ENCODE results near the gene HIPK3.
"Not testable (repeated sequence)": the region's sequence is repeated elsewhere in the genome, so short reads cannot be mapped to it uniquely, and the experiment has no call there.

The HIPK3 gene

DNA sequence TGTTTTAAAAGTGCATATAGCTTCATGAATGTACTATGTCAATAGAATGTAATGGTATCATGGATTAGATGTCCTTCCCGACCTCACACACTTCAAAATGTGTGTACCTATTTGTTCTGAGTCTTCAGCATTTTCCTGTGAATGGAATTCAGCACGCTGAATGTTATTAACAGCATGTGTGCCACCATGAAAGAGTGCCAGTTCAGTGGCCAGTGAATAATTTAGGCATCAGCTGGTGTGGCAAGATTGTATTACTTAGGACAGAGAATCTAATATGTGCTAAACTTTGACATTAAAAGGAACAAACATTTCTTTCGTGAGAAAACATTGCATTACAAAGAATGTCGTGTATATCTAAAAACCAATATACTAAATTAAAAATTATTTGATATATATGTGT is 46.4 kb downstream of the HIPK3 start:
- no peak for DNase-seq (ENCODE audit: low spot score)

- not testable (repeated sequence) for DNase-seq (ENCODE audit: low spot score)
Observed at GRCh38 chr11:33306821-33307220, 49.6 kb downstream of the HIPK3 start.

DNA sequence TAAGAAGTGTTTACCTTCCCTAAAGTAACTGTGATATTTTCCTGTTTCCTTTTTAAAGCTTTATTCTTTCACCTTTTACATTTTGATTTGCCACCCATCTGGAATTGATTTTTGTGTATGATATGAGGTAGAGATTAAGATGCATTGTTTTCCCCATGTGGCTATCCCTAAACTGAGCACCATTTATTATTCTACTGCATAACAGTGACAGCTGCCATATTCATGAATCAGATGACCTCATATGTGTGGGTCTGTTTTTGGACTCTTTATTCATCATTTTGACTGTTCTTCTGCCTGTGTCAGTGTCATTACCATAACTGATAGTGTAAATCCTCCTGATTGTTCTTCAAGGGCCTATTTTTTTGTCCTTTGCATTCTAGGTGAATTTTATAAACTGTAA is 50.8 kb downstream of the HIPK3 start:
- no peak for DNase-seq (ENCODE audit: low spot score)

DNA sequence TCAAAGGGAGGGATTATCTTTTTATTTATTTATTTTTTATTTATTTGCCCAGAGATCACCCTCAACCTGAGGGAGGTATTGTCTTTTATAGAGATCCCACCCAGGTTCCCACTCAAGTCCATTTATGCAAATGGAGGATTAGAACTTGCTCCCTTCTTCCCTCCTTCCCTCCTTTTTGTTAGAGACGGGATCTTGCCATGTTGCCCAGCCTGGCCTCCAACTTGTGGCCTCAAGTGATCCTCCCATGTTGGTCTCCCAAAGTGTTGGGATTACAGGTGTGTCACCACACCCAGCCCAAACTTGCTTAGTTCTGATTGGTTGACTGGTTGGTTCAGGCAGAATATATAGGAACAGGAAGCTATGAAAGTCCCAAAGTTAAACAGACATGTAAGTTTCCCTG is 51.9 kb downstream of the HIPK3 start:
- no peak for DNase-seq (ENCODE audit: low spot score)

DNA sequence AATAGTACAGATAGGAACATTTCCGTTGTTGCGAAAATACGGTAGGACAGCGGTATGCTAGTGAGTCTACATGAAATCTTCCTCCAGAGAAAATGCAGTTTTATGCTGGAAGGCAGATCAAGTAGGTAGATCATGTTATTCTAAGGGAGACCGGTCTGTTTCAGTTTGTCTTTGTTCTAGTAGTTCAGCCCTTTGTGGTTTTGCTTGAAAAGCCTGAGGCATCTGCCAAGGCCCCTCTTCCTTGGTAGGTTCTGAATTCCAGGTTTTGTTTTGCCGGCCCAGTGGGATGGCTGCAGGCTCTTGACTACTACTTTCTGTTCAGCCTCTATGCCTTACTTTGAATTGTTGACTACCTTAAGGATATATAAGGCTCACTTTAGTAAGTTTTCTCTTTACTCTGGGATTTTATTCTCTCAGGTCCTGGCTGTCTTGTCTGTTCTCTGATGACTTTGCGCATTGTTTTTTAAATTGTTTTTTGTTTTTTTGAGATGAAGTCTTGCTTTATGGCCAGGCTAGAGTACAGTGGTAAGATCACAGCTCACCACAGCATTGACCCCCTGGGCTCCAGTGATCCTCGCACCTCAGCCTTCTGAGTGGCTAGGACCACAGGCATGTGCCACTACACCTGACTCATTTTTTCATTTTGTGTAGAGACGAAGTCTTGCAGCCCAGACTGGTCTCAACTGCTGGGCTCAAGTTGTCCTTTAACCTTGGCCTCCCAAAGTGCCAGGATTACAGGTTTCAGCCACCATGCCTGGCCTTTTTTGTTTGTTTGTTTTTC is 53.7 kb downstream of the HIPK3 start:
- no peak for DNase-seq (ENCODE audit: low spot score)

GRCh38 chr11:33311680-33312079 is 54.5 kb downstream of the HIPK3 start:
- no peak for DNase-seq (ENCODE audit: low spot score)

GRCh38 chr11:33315822-33316221 is 58.6 kb downstream of the HIPK3 start:
- no peak for DNase-seq (ENCODE audit: low spot score)

DNA sequence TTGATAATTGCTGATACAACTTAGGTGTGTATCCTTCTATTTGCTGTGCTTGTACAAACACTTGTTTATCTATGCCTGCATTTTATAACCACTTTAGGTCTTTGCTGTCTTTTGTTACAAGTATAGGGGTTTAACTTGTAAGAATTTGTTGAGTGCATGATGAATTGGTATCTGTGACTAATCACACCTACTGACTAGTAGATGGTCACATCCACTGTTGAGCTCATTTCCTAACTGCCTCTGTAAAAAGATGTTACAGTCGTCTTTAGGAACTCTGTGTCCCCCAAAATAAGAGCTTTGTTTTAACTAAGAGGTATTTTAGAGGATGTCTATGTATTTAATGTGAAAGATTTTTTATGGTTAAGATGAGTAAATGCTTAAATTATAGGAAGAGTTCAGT is 60.5 kb downstream of the HIPK3 start:
- no peak for DNase-seq (ENCODE audit: low spot score)

DNA sequence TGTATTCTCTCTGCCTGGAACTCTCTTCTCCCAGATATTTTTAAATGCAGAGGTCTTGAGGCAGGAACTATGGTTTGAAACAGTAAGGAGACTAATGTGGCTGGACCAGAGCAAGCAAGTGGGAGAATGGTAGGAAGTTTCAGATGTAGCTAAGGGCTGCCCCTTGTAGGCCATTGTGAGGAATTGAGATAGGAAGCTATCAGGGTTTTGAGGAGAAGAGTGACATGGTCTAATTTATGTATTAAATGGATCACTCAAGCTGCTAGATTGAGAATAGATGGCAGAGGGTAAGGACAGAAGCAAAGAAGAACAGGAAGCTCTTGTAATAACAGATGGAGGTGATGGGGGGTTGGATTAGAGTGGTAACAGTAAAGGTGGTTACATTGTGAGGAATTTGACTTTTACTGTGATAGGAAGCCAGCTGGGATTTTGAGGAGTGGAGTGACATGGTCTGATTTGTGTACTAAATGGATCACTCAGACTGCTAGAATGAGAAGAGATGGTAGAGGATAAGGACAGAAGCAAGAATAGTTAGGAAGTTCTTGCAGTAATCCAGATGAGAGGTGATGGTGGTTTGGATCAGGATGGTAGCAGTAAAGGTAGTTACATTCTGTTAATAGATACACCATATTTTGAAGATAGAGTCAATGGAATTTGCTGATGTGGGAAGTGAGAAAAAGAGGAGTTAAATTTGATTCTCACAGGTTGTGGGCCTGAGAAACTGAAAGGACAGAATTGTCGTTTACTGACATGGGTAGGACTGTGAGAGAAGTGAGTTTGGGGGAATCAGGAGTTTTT is 63.0 kb downstream of the HIPK3 start:
- DNase-seq (ENCODE audit: low spot score) = no peak

DNA sequence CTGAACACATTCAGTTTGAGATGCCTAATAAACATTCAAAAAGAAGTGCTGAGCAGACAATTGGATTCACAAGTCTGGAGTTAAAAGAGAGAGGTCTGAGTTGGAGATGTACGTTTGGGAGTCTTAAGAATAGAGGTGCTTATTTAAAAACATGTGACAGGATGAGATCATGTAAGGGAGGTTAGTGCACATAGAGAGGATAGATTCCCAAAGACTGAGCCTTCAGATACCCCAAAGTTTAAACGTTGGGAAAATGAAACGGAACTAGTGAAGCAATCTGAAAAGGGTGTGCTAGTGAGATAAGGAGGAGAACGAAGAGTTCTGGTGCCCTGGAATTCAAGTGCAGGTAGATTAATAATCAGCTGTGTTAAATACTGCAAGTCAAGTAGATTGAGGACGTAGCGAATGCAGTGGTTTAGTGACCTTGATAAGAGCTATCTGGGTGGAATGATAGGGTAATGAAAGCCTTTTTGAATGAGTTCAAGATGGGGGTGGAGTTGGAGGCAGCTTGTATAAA is 63.7 kb downstream of the HIPK3 start:
- no peak for DNase-seq (ENCODE audit: low spot score)

GRCh38 chr11:33321422-33321821 is 64.2 kb downstream of the HIPK3 start:
- DNase-seq (ENCODE audit: low spot score) = no peak

- no peak for DNase-seq (ENCODE audit: low spot score)
Observed at GRCh38 chr11:33323421-33323820, 66.2 kb downstream of the HIPK3 start.

DNA sequence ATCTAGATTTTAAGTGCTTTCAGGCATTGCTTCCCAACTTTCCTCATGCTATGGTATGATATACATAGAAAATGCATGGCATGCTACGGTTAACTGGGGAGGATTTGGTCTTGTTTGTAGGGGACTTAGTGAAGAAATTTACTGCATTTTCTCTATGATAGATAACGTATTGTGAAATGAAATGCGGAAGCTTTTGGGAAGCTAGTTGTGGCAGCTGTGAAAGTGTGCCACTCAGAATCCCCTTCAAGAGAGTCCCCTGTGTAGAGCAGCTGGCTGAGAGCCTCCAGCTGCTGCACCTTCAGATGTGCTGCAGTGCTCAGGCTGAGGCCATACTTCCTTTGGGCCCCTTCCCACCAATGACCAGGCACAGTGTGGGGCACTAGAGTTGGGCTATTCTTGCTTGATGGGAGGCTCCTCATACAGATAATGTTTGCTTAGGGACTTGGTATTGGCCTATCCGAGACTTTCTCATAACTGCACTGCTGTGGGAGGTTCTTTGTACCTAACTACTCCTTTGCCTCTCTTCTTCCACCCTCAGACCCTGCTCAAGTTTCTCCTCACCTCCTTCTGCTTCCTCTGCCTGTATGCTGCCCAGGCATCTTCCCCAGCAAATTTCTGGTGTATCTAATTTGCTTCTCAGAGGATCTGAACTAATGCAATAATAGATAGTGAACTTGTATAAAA is 67.3 kb downstream of the HIPK3 start:
- DNase-seq (ENCODE audit: low spot score) = no peak

DNA sequence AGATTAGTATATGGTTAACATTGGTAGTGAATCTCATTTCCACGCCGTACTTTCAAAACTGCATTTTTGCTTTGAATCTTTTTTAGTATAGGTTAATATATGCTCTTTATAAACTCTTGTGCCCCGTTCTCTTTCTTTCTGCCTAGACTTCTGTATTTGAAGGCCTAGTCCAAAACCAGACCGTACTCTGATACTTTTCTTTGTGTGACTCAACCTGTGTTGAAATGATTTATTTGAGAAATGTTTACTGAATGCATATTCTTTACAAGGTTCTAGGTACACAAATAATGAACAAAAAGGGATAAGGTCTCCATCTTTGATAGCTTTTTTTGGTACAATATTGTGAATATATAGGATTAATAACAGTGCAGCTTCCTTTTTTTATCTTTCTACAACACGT is 68.3 kb downstream of the HIPK3 start:
- DNase-seq (ENCODE audit: low spot score) = no peak

- DNase-seq (ENCODE audit: low spot score) = peak; percentile 77
Observed at GRCh38 chr11:33329705-33330329, 72.6 kb downstream of the HIPK3 start.

GRCh38 chr11:33333816-33334215 is 76.6 kb downstream of the HIPK3 start:
- DNase-seq (ENCODE audit: low spot score) = no peak

GRCh38 chr11:33334627-33335026 is 77.4 kb downstream of the HIPK3 start:
- no peak for DNase-seq (ENCODE audit: low spot score)

DNA sequence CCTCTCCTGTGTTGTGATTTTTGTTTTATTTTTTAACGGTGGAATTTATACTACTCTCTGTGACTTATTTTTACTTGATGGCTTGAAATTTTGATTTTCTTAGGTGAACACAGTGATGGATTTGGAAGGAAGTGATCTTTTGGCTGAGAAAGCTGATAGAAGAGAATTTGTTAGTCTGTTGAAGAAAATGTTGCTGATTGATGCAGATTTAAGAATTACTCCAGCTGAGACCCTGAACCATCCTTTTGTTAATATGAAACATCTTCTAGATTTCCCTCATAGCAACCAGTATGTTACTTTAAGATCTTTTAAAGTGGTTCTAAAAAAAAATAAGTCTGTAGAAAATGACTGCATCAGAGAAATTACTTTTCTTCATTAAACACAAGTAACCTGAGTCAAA is 82.1 kb downstream of the HIPK3 start:
- no peak for DNase-seq (ENCODE audit: low spot score)

GRCh38 chr11:33344611-33345010 is 87.4 kb downstream of the HIPK3 start:
- DNase-seq (ENCODE audit: low spot score) = peak; percentile 30

- peak; percentile 12 for DNase-seq (ENCODE audit: low spot score)
Observed at GRCh38 chr11:33347490-33348125, 90.4 kb downstream of the HIPK3 start.

DNA sequence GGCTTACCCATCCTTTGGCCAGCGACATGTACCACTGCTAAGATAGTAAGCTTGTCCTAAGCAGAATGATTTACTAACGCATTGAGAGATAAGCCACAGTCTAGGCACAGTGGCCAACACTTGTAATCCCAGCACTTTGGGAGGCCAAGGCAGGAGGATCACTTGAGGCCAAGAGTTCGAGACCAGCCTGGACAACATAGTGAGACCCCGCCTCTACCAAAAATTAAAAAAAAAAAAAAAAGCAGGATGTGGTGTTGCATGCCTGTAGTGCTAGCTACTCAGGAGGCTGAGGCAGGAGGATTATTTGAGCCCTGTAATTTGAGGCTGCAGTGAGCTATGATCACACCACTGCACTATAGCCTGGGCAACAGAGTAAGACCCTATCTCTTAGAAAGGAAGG is 93.1 kb downstream of the HIPK3 start:
- DNase-seq (ENCODE audit: low spot score) = no peak
